HG02610 (cell line): Measurements from ENCODE around the gene TMEM107.

ENCODE experiments used
- ATAC-seq: cut with Tn5 transposase; IDR thresholded peaks from one replicate; pipeline ENCODE4 v1.9.1; 2021; ENCODE audit warnings: mild to moderate bottlenecking, moderate library complexity; ENCODE audit not compliant: unreplicated experiment

Gene TMEM107

DNA sequence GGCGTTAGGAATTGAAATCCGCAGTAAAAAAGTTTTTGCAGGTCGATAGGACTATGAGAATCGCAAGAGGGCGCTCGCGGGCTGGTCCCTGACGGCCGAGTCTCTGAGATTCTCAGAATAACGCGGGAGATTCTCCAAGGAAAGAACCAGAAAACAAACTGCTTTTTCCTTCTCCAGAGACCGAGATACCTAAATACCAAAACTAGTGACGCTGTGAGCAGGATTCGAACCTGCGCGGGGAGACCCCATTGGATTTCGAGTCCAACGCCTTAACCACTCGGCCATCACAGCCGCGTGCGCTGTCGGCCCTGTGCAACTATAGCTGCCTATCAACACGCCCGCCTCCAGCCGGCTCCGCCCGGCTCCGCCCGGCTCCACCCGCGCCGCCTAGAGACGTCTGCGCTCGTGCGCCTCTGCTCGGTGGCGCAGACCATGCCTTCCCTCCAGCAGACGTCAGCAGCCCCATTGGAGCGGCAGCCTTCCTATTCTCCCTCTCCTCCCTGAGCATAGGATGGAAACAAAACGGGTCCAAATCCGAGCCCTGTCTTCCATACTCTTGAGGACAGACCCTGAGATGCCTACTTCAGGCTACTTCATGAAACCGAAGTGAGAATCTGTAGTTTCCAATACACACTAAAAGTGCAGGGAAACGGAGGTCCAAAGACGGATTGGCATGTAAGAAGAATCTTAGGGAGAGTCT, 37.4 kb downstream of the TMEM107 start:
- peak; percentile 78 for ATAC-seq

DNA sequence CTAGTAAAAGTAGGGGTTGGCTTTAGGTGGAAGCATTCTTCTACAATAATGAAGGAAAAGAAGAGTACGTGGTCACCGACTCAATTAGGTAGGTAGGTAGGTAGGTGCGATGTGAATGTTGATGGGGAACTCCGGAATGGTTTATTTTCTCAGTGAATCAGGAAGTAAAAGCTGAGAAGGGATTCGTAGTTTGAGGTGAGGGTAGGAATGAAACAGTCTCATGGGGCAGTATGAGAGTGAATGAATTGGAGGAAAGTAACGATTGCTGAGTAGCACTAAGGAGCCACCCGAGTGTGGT, 37.9 kb downstream of the TMEM107 start:
- peak; percentile 44 for ATAC-seq

DNA sequence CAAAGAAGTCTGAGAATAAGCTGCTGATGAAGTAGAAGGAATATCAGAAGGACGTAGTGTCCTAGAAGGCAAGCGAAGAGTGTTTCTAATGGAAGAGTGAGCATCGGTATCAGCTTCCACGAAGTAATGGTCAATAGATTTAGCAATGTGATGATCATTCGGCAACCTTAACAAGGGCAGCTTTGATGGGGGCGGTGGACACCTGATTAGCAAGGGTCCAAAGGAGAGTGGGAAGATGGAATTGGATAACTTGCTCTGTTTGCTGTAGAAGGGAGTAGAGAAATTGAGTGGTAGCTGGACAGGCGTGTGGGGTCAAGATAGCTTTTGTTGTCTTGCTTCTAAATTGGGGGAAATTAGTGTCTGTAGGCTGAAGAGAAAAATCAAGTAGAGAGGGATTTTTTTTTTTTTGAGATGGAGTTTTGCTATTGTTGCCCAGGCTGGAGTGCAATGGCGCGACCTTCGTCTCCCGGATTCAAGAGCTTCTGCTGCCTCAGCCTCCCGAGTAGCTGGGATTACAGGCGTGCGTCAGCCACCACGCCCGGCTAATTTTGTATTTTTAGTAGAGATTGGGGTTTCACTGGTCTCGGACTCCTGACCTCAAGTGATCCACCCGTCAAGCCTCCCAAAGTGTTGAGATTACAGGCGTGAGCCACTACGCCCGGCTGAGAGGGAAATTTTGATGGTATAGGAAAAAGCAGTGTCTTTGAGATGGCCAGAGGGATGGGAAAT, 38.4 kb downstream of the TMEM107 start:
- ATAC-seq = peak; percentile 3

DNA sequence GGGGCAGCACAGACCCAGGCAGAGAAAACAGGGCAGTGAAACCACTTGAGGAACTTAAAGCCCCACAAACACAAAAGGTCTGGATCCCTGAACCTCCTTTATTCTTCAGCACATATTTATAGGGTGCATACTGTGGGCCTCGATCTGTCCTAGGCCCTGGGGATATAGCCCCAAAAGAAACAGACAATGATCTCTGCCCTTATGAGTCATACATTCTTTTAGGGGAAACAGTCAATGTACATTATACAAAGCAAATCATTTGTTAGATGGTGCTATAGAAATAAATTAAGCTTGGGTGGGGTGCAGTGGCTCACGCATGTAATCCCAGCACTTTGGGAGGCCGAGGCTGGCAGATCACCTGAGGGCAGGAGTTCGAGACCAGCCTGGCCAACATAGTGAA, 42.2 kb downstream of the TMEM107 start:
- ATAC-seq = no peak

DNA sequence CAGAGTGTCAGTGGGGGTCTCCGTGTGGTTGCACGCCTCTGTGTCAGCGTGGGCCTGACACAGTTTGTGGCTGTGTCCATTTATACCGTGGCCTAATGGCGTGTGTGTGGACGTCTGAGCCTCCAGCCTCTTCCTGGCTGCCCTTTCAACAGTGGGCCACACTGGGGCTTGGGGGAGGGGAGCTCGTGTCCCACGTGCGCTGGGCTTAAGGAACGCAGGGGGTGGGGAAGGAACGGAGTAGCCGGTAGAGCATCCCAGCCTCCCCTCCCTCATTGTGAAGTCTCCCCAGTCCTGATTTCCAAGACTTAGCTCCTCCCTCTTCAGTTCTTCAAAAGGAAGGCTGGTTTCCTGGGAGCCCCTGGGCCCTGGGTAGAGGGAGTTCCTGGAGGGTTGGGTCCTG, 42.8 kb downstream of the TMEM107 start:
- ATAC-seq = no peak

DNA sequence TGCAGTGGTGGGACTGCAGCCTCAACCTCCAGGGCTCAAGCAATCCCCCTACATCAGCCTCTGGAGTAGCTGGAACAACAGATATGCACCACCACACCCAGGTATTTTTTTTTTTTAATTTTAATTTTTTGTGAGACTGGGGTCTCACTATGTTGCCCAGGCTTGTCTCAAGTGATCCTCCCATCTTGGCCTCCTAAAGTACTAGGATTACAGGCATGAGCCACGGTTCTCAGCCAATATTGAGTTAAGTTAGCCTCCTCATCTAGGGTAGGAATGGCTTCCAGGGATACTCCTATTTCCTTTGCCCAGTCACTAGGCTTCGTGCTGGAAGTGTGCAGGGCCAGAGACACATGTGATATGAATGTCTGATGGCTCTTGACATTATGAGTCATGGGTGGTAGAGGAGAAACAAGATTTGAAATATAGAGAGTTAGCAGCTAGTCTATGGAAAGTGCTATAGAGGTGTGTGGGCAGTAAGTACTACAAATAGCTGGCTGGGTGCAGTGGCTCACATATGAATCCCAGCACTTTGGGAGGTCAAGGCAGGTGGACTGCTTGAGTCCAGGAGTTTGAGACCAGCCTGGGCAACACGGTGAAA, 44.2 kb downstream of the TMEM107 start:
- no peak for ATAC-seq

DNA sequence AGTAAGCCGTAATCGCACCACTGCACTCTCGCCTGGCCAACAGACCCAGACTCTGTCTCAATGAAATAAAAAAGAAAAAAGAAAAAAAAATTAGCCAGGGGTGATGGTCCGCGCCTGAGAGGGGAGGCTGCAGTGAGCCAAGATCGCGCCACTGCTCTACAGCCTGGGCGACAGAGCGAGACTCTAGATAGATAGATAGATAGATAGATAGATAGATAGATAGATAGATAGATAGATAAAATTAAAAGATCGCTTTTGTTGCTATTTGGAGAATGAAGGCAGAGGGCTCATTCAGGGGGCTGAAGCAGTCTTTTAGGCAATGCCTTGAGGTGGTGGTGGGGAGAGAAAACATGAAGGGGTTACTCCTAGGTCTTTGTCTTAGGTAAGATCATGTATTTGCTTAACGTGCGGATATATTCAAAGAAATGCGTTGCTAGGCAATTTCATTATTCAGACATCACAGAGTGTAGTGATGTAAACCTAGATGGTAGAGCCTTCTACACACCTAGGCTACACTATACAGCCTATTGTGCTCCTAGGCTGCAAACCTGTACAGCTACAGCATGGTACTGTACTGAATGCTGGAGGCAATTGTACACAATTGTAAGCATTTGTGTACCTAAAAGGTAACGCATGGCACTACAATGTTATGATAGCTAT, 47.9 kb downstream of the TMEM107 start:
- ATAC-seq = no peak

DNA sequence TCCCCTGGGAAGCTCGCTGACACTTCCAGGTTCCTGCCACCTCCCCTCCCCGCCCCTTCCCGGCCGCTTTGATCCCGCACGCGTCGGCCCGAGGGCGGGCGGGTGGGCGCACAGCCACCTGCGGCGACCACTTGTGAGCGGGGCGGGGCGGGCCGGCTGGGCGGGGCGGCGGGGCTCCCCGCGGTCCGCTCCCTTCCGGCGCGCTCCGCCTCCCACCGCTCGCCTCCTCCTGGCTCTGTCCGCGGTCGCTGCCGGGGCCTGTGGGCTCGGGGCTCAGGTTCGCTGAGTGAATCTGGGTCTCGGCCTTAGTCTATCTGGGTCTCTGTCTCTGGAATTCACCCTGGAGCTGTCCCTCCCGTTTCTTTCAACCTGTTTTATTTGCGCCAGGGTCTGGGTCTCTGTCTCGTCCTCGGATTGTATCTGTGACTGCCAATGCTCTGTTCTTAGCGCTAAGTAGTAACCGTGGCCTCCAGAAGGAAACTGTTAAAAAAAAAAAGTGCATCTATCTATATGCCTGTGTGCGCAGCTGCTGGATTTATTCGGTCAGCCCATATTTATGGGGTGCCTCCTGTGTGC, 49.6 kb downstream of the TMEM107 start:
- ATAC-seq = no peak

DNA sequence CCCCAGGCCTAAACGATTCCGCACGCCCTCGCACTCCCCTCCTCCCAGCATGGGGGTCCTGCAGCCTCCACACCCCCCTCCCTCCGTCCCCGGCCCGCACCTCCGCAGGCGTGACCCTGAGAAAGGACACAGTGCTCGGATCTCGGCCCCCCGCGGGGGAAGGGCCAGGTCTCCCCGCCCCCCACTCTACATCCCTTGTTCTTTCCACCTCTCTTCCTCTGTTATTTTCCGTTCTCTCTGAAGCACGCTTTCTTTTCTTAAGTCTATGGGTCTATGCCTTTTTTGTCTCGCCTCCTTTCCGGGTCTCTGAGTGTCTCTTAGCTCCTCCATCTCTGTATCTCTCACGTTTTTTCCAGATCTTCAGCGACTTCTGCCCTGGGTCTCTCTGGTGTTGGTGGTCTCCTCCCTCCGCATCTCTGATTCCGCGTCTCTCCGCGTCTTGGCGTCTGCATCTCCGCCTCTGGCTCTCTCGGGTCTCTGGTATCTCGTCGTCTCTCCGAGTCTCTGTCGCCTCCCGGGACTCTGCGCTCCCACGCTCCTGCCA, 50.2 kb downstream of the TMEM107 start:
- ATAC-seq = no peak

DNA sequence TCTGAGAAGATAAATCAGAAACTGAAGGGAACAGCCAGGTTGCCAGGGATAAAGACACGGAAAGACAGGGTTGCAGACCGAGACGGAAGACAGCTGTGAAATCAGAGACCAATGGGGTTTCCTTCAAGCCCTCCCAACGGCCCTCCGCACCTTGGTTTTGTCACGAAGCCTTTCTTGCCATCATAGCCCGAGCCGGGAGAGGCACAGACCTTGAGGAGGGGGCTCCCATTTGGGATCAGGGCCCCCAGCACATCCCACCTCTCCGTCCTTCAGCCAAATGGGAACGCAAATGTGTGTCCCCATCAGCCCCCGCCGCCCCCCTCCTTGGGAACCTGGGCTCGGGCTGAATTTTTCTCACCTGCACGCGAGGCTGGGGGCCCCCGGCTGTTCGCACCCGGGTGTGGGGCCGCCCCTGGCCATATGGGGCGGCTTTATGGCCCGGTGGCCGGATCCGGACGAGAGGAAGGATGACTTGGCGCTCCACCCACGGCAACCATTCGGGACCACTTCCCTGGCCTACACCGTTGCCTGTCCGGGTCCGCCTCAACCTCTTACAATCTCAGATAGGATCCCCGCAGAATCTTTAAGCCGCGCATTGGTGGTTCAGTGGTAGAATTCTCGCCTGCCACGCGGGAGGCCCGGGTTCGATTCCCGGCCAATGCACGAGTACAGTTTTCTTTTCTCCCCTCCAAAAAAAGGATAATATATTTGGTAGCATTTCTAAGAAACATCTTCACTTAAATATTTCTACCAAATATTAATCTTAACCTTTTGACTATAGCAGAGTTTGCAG, 50.8 kb downstream of the TMEM107 start:
- ATAC-seq = no peak

DNA sequence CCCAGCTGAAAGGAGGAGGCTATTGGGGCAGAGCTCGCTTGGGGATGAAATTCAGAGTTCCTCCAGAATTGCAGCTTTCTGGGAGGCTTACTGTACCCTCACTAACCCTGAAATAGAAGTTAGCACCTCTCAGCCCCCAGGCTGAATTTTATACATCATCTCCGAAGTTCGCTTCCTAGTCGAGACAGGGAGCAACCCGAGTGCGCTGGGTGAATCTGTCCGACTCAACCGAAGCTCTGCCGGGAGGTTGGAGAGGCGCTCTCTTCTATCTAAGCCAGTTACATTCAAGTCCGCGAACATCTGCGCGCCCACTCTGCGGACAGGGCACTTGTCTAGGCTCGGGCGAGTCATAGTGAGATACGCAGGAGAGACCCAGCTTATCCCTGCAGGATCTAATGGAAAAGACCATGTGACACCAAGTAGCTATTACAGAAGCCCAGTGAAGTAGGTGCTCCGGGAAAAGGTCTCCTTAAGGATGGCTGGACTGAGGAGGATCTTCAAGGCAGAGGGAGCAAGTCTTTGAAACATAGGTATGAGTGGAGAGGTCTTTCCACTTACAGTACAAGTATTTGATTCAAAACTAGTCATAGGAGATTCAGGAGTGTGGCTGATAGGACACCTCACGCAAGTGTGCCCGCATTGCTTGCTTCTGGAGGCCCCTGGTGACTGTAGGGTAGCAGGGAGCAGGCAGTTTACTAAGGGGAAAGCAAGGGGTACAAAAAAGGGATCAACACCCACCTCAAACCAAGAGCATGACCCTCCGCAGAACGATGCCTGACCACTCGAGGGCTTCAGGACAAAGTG, 51.6 kb downstream of the TMEM107 start:
- ATAC-seq = no peak

DNA sequence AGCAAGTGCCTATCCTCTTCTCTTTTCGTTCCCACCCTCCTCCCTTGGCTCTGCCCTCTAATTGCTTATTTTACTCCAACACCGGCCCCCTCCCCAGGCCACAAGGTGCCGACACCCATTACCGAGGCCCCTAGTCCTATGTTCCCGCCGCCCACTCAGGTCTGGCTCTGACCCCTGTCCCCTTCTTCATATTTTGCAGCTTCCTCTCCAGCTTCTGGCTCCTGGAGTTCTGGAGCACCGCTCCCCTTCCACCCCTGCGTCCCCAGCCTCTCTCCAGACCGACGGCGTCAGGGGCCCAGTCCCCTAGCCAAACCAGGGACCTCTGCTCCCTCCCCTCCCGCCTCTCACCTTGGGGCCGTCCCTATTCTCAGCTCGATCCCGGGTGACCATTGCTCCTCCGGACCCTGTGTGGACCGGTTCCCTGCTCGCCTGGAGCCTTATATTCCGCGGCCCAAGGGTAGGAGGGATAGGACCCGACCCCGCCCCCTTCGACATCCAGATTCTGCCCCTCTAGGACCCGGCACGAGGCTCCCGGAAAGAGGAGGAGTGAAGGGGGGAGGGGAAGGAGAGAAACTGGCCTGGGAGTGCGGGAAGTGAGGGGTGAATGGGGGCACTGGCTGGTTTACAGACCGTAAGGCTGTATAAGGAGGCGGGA, 52.4 kb downstream of the TMEM107 start, which contains the start of gene HES7:
HES7 (minus strand) TSS at position 412 of the 655 bp plus-strand sequence; CDS start at position 390, 22 bp downstream.
- ATAC-seq = no peak

DNA sequence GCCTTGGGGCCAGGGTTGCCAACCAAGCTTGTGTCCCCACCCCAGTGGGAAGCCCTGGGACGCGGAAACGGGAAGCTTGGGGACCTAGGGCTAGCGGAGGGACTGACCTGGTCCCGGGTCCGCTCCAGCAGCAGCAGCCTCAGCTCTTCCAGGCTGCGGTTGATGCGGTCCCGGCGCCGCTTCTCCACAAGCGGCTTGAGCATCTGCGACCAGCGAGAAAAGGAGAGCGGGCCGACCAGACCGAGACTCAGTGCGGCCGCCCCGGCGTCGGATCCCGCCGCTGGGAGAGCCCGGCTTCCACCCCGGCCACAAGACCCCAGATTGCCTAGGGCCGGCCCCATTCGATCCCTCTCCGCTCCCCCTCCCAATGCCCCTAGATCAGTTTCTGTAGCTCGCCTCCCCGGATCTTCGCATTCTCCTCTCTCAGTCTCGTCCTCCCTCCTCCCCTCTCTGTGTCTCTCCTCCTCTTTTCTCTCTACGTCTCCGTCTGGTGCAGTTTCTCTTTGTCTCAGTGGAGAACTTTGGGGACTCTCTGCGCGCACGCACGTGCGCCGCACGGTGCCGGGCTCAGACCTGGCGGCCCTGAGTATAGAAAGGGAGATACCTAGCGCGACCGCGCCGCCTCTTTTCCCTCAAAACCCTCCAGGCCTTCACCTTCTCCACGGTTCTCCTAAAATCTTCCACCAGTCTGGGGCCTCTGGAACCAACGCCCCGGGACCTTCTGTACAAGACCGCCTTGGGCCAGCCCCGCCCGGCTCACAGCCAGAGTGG, 53.1 kb downstream of the TMEM107 start:
- ATAC-seq = no peak
